ENCODE measurements around the gene OXCT2. TPM values are rescaled to one million over a fixed set of nuclear protein-coding genes. Genes with fewer than 3 reads are reported as not detected.
"Not testable (repeated sequence)": the region's sequence is repeated elsewhere in the genome, so short reads cannot be mapped to it uniquely, and the experiment has no call there.

OXCT2 gene
- total and polyA plus RNA-seq, 12 donors = 0.06 to 2.4 (median 0.42) TPM; not detected in 1

GRCh38 chr1:39777306-39777705 is 6.2 kb upstream of the OXCT2 start:
- Histone ChIP-seq H3K27ac (no peak overlapping the region), H3K27me3 (no peaks in the 10 kb centered on the region), H3K36me3 (replicated peaks in 1 of 2) (no peaks in the 10 kb centered on the region), H3K9me3 (replicated peaks in 1 of 3) (no peaks in the 10 kb centered on the region), H3K4me1 (replicated peaks in 1 of 2) (no peaks in the 10 kb centered on the region), H3K4me3 (no peak overlapping the region)
- intact Hi-C loops (cut with DNase I) = no loop called here
- TF ChIP-seq CTCF (IDR thresholded peaks at IDR 0.05) (no peak), POLR2A (IDR thresholded peaks at IDR 0.05) (no peak)
- no peak for DNase-seq
- whole genome bisulfite sequencing, 4 donors = 68 to 86% (median 79%) methylated on average over 3 to 4 of the region's 4 CpGs

- H3K27me3 ChIP-seq = no peaks in the 10 kb centered on the region
- TF ChIP-seq CTCF (IDR thresholded peaks at IDR 0.05) (no peak), POLR2A (IDR thresholded peaks at IDR 0.05) (no peak)
- no peak for DNase-seq
- no peak overlapping the region for H3K4me3 ChIP-seq
- WGBS, 4 donors = 71 to 78% (median 77%) methylated on average over 4 of the region's 4 CpGs
- H3K4me1 ChIP-seq (replicated peaks in 1 of 2) = no peaks in the 10 kb centered on the region
- H3K36me3 ChIP-seq (replicated peaks in 1 of 2) = no peaks in the 10 kb centered on the region
- H3K27ac ChIP-seq = no peak overlapping the region
- intact Hi-C loops (cut with DNase I) = no loop called here
- no peaks in the 10 kb centered on the region for H3K9me3 ChIP-seq (replicated peaks in 1 of 3)
Observed at GRCh38 chr1:39776886-39777285, 5.7 kb upstream of the OXCT2 start.

GRCh38 chr1:39776400-39776713 is 5.2 kb upstream of the OXCT2 start:
- WGBS, 4 donors = 73 to 79% (median 74%) methylated on average over 12 of the region's 12 CpGs
- H3K27ac ChIP-seq = no peak overlapping the region
- no peaks in the 10 kb centered on the region for H3K4me1 ChIP-seq (replicated peaks in 1 of 2)
- no peaks in the 10 kb centered on the region for H3K9me3 ChIP-seq (replicated peaks in 1 of 3)
- intact Hi-C loops (cut with DNase I) = no loop called here
- no peak overlapping the region for H3K4me3 ChIP-seq
- DNase-seq = no peak
- H3K36me3 ChIP-seq (replicated peaks in 1 of 2) = no peaks in the 10 kb centered on the region
- TF ChIP-seq CTCF (IDR thresholded peaks at IDR 0.05) (no peak), POLR2A (IDR thresholded peaks at IDR 0.05) (no peak)
- no peaks in the 10 kb centered on the region for H3K27me3 ChIP-seq

- H3K4me3 ChIP-seq; intact Hi-C loops (cut with DNase I); H3K27me3 ChIP-seq; H3K36me3 ChIP-seq (replicated peaks in 1 of 2); H3K27ac ChIP-seq; DNase-seq; H3K9me3 ChIP-seq (replicated peaks in 1 of 3); H3K4me1 ChIP-seq (replicated peaks in 1 of 2): not testable (repeated sequence)
- 61 to 79% (median 74%) methylated on average over 7 to 15 of the region's 20 CpGs for WGBS, 4 donors
Observed at GRCh38 chr1:39775676-39776399, 4.7 kb upstream of the OXCT2 start.

- DNase-seq; H3K9me3 ChIP-seq (replicated peaks in 1 of 3); H3K36me3 ChIP-seq (replicated peaks in 1 of 2); H3K4me3 ChIP-seq; intact Hi-C loops (cut with DNase I); H3K27ac ChIP-seq; H3K4me1 ChIP-seq (replicated peaks in 1 of 2); H3K27me3 ChIP-seq: not testable (repeated sequence)
- WGBS, 4 donors = 81 to 91% (median 89%) methylated on average over 2 to 11 of the region's 11 CpGs
Observed at GRCh38 chr1:39775141-39775540, 4.0 kb upstream of the OXCT2 start.

GRCh38 chr1:39773369-39773979 is 2.3 kb upstream of the OXCT2 start:
- H3K4me3 ChIP-seq; H3K4me1 ChIP-seq (replicated peaks in 1 of 2); DNase-seq; H3K36me3 ChIP-seq (replicated peaks in 1 of 2); H3K27ac ChIP-seq; H3K27me3 ChIP-seq; H3K9me3 ChIP-seq (replicated peaks in 1 of 3); intact Hi-C loops (cut with DNase I): not testable (repeated sequence)
- 17% methylated on average over 3 of the region's 23 CpGs; no CpG with 5 or more reads in 3 of the 4 donors for WGBS, 4 donors

GRCh38 chr1:39770100-39771021 is 787 bp downstream of the OXCT2 start:
- H3K4me3 ChIP-seq; H3K27ac ChIP-seq; H3K4me1 ChIP-seq (replicated peaks in 1 of 2); H3K36me3 ChIP-seq (replicated peaks in 1 of 2); intact Hi-C loops (cut with DNase I); H3K9me3 ChIP-seq (replicated peaks in 1 of 3); H3K27me3 ChIP-seq: not testable (repeated sequence)
- WGBS, 4 donors = 8 to 21% (median 18%) methylated on average over 8 to 19 of the region's 71 CpGs
- peak in 1 of 7 donors; percentile 34 for DNase-seq
